T-helper 1 cell treated with Interleukin-12 subunit alpha and Interleukin-12 subunit beta and Interleukin-4 antibody, amounts not matched to agents 30 μg/mL and 1 μg/mL, for 36 hours (primary cell): ENCODE data around the gene ITPRID1.

Experiments
- H3K27ac Mint-ChIP-seq: one replicate; pipeline ENCODE4 v1.8.0; 2021; ENCODE audit warnings: mild to moderate bottlenecking, mixed read lengths
- H3K27me3 Mint-ChIP-seq: one replicate; pipeline ENCODE4 v1.8.0; 2021; ENCODE audit warnings: low read depth, mixed read lengths
- H3K36me3 Mint-ChIP-seq: one replicate; pipeline ENCODE4 v1.8.0; 2021; ENCODE audit warnings: low read depth, mixed read lengths
- H3K4me1 Mint-ChIP-seq: one replicate; pipeline ENCODE4 v1.8.0; 2021; ENCODE audit warnings: low read depth, mixed read lengths
- H3K4me3 Mint-ChIP-seq: one replicate; pipeline ENCODE4 v1.8.0; 2021; ENCODE audit warnings: mild to moderate bottlenecking, moderate library complexity, mixed read lengths
- H3K9me3 Mint-ChIP-seq: one replicate; pipeline ENCODE4 v1.8.0; 2021; ENCODE audit warnings: mixed read lengths

Gene ITPRID1

DNA sequence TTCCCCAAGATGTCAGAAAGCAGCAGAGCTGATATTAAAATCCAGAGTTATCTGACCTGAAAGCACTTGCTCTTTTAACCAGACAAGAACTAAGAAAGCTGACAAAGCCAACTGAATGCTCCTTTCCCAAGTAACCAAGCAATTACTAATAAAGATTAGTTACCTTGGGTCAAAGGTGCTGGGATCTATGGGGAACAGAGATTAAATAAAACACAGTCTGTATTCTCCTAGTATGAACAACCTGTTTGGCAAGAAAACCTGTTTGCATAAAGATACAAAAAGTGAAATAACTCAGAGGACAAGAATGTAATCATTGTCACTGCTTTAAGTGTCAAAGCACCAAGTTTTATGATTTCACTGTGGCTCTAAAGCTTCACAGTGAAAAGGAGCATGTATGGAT lies 35.7 kb downstream of the ITPRID1 start:
- Mint-ChIP-seq H3K4me3 (no peak overlapping the region), H3K27me3 (no peaks in the 10 kb centered on the region), H3K4me1 (no peaks in the 10 kb centered on the region), H3K36me3 (no peaks in the 10 kb centered on the region), H3K9me3 (no peaks in the 10 kb centered on the region), H3K27ac (no peak overlapping the region)

- Mint-ChIP-seq H3K36me3 (no peaks in the 10 kb centered on the region), H3K9me3 (no peaks in the 10 kb centered on the region), H3K4me1 (no peaks in the 10 kb centered on the region), H3K27ac (no peak overlapping the region), H3K4me3 (no peak overlapping the region), H3K27me3 (no peaks in the 10 kb centered on the region)
Observed at GRCh38 chr7:31550432-31550831, 36.5 kb downstream of the ITPRID1 start.

GRCh38 chr7:31553661-31554081 lies 39.8 kb downstream of the ITPRID1 start:
- no peaks in the 10 kb centered on the region for H3K9me3 Mint-ChIP-seq
- H3K27me3 Mint-ChIP-seq: no peaks in the 10 kb centered on the region
- no peaks in the 10 kb centered on the region for H3K36me3 Mint-ChIP-seq
- H3K4me1 Mint-ChIP-seq: no peaks in the 10 kb centered on the region
- H3K27ac Mint-ChIP-seq: no peak overlapping the region
- no peak overlapping the region for H3K4me3 Mint-ChIP-seq

DNA sequence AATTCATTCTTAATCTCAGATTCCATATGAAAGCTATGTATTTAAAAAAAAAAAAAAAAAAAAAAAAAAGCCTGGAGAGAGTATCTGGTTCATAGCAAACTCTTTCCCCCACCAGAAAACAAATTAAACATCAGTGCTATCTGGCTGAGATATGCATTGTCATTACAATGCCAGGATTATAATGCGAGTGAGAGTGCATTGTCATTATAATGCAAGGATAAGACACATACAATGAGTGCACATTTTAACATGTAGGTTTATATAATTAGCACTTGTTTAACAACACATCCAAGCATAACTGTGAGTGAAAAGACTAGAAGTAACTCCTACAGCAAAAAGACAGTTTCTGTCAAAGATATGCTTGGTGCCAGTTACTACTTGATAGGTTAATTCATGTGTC lies 48.1 kb downstream of the ITPRID1 start:
- Mint-ChIP-seq H3K27me3 (no peaks in the 10 kb centered on the region), H3K36me3 (no peaks in the 10 kb centered on the region), H3K4me3 (no peak overlapping the region), H3K9me3 (no peaks in the 10 kb centered on the region), H3K4me1 (no peaks in the 10 kb centered on the region), H3K27ac (no peak overlapping the region)

DNA sequence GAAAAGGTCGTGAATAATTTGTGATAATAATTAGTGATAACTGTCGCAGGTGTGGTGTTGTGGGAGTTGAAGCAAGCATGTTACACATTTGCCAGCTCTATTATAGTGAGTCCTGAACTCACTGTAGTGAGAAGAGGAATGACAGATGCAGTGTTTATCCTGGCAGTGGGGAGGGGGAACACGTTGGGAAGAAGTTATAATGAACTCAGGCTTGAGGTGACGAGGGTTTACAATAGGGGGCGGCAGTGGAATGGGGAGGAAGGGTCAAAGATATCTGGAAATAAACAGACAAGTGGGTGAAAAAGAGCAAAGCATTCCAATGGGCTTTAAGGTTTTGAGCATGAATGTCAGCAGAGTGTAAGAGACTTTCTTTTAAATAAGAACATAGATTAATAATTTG lies 49.6 kb downstream of the ITPRID1 start:
- no peak overlapping the region for H3K4me3 Mint-ChIP-seq
- H3K4me1 Mint-ChIP-seq: no peaks in the 10 kb centered on the region
- no peaks in the 10 kb centered on the region for H3K27me3 Mint-ChIP-seq
- no peaks in the 10 kb centered on the region for H3K9me3 Mint-ChIP-seq
- no peaks in the 10 kb centered on the region for H3K36me3 Mint-ChIP-seq
- no peak overlapping the region for H3K27ac Mint-ChIP-seq

- no peak overlapping the region for H3K27ac Mint-ChIP-seq
- no peaks in the 10 kb centered on the region for H3K36me3 Mint-ChIP-seq
- H3K4me3 Mint-ChIP-seq: no peak overlapping the region
- no peaks in the 10 kb centered on the region for H3K4me1 Mint-ChIP-seq
- no peaks in the 10 kb centered on the region for H3K27me3 Mint-ChIP-seq
- H3K9me3 Mint-ChIP-seq: no peaks in the 10 kb centered on the region
Observed at GRCh38 chr7:31563951-31564350, 50.1 kb downstream of the ITPRID1 start.

DNA sequence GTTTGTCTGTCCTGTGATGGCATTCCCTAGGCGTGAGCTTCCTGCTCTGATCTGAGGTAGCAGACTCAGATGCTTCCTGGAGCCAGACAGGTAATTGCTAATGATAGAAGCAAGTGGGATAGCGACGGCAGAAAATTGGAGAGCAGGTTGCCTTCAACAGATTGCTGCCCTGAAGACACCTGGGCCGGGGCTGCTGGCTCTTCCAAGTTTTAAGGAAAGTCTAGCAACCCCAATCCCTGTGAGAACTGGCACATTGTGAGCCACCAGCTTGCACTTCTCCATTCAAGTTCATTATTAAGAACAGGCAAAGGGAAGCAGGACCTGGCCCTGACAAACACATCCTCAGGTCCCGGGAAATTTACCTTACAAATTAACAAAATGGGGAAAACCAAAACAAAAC lies 50.8 kb downstream of the ITPRID1 start:
- H3K4me1 Mint-ChIP-seq: no peaks in the 10 kb centered on the region
- no peak overlapping the region for H3K4me3 Mint-ChIP-seq
- H3K9me3 Mint-ChIP-seq: no peaks in the 10 kb centered on the region
- no peaks in the 10 kb centered on the region for H3K27me3 Mint-ChIP-seq
- no peaks in the 10 kb centered on the region for H3K36me3 Mint-ChIP-seq
- H3K27ac Mint-ChIP-seq: no peak overlapping the region

DNA sequence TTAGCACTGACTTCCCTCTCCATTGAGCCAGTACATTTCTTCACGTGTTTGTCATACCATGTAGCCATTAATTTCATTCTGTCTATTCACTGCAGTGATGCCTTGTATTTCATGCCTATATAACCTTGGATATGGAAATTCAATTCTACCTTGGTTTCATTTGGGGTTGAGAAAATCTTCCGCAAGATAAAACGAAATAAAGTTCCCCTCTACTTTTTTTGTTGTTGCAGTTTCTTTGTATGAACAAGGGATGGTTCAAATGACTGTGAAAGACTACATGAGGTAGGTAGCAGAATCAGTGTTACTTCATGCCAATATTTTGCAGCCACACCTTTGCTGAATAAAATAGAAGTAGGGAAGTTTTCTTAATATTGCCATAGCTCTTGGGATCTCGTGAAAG lies 55.6 kb downstream of the ITPRID1 start:
- Mint-ChIP-seq H3K4me3 (no peak overlapping the region), H3K36me3 (no peaks in the 10 kb centered on the region), H3K27me3 (no peaks in the 10 kb centered on the region), H3K4me1 (no peaks in the 10 kb centered on the region), H3K27ac (no peak overlapping the region), H3K9me3 (no peaks in the 10 kb centered on the region)

- Mint-ChIP-seq H3K9me3 (peaks cover 3% of the 10 kb centered on the region), H3K36me3 (no peaks in the 10 kb centered on the region), H3K27ac (no peak overlapping the region), H3K4me1 (no peaks in the 10 kb centered on the region), H3K4me3 (no peak overlapping the region), H3K27me3 (no peaks in the 10 kb centered on the region)
Observed at GRCh38 chr7:31583526-31583925, 69.6 kb downstream of the ITPRID1 start.

GRCh38 chr7:31583942-31584341 lies 70.1 kb downstream of the ITPRID1 start:
- no peak overlapping the region for H3K4me3 Mint-ChIP-seq
- H3K9me3 Mint-ChIP-seq: peaks cover 3% of the 10 kb centered on the region
- no peaks in the 10 kb centered on the region for H3K4me1 Mint-ChIP-seq
- H3K27me3 Mint-ChIP-seq: no peaks in the 10 kb centered on the region
- H3K27ac Mint-ChIP-seq: no peak overlapping the region
- no peaks in the 10 kb centered on the region for H3K36me3 Mint-ChIP-seq

- peaks cover 4% of the 10 kb centered on the region for H3K9me3 Mint-ChIP-seq
- no peak overlapping the region for H3K27ac Mint-ChIP-seq
- H3K27me3 Mint-ChIP-seq: no peaks in the 10 kb centered on the region
- no peaks in the 10 kb centered on the region for H3K4me1 Mint-ChIP-seq
- no peaks in the 10 kb centered on the region for H3K36me3 Mint-ChIP-seq
- no peak overlapping the region for H3K4me3 Mint-ChIP-seq
Observed at GRCh38 chr7:31595390-31595789, 81.5 kb downstream of the ITPRID1 start.

DNA sequence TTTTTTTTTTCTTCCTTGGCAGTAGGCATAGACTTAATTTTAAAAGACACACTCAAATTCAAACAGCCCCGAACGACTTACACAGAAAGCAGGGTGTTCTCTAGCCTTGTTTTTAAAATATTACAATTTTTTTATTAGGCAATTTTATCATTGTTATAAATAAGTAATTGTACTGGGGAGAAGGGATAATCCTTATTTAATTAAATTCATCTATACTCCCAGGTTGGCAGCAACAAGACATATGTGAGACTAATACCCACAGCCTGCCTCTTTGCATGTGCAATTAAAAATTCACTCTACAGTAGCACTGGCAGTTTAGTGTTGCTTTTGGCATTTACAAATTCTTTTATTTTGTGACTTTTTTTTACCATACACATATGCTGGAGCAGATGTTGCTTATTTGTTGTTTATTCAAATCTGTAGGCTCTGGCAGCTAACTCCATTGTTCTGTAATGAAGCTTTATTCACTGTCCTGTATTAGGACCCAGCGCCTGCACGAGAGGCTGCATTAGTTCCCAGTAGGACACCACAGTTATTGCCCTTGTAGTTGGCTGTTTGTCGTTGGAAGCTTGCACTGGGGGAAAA lies 88.2 kb downstream of the ITPRID1 start:
- peaks cover 5% of the 10 kb centered on the region for H3K9me3 Mint-ChIP-seq
- H3K27ac Mint-ChIP-seq: no peak overlapping the region
- H3K27me3 Mint-ChIP-seq: no peaks in the 10 kb centered on the region
- no peak overlapping the region for H3K4me3 Mint-ChIP-seq
- no peaks in the 10 kb centered on the region for H3K4me1 Mint-ChIP-seq
- H3K36me3 Mint-ChIP-seq: no peaks in the 10 kb centered on the region

- H3K36me3 Mint-ChIP-seq: no peaks in the 10 kb centered on the region
- H3K4me1 Mint-ChIP-seq: no peaks in the 10 kb centered on the region
- H3K9me3 Mint-ChIP-seq: peaks cover 5% of the 10 kb centered on the region
- H3K4me3 Mint-ChIP-seq: no peak overlapping the region
- no peak overlapping the region for H3K27ac Mint-ChIP-seq
- H3K27me3 Mint-ChIP-seq: no peaks in the 10 kb centered on the region
Observed at GRCh38 chr7:31603046-31603445, 89.2 kb downstream of the ITPRID1 start.

DNA sequence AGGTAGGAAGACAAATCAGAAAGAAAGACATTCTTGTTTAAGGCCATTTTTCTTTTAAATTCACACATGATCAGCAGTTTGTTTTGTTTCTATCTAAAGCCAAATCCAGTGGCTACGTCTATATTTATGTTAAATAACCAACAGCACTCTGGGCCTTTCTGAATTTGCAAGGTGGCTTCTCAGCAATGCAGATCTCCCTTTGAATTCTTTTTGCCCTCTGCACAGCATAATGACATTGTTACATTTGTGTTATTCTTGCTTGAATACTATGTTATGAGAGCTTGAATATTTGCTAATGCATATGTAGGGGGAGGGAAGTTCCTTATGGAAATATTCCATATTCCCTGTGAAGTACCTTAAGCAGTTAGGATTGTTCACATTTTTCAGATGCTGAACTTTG lies 99.7 kb downstream of the ITPRID1 start:
- Mint-ChIP-seq H3K27me3 (no peaks in the 10 kb centered on the region), H3K4me3 (no peak overlapping the region), H3K36me3 (no peaks in the 10 kb centered on the region), H3K27ac (no peak overlapping the region), H3K9me3 (no peaks in the 10 kb centered on the region), H3K4me1 (no peaks in the 10 kb centered on the region)

DNA sequence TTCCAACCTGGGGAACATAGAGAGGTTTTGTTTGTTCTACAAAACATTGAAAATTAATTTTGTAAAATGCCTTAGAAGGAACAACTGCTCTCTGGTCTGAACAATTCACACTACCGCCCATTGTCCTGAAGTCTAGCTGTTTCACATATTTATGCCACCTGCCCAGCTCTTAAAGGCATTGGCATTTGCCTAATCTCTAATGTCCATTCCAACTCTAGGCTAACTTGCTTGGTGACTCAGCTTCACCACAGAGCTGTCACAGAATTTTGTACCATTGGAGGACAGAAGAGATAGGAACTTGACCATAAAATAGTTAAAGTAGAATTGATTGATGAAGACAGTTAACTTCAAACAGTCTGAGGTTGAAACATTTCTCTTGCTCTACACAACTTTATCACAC lies 119.6 kb downstream of the ITPRID1 start:
- H3K27ac Mint-ChIP-seq: no peak overlapping the region
- no peak overlapping the region for H3K4me3 Mint-ChIP-seq
- no peaks in the 10 kb centered on the region for H3K27me3 Mint-ChIP-seq
- H3K4me1 Mint-ChIP-seq: no peaks in the 10 kb centered on the region
- H3K36me3 Mint-ChIP-seq: no peaks in the 10 kb centered on the region
- H3K9me3 Mint-ChIP-seq: no peaks in the 10 kb centered on the region

- H3K4me3 Mint-ChIP-seq: no peak overlapping the region
- no peaks in the 10 kb centered on the region for H3K27me3 Mint-ChIP-seq
- H3K9me3 Mint-ChIP-seq: no peaks in the 10 kb centered on the region
- no peak overlapping the region for H3K27ac Mint-ChIP-seq
- no peaks in the 10 kb centered on the region for H3K4me1 Mint-ChIP-seq
- H3K36me3 Mint-ChIP-seq: no peaks in the 10 kb centered on the region
Observed at GRCh38 chr7:31633894-31634494, 120.1 kb downstream of the ITPRID1 start.
